GM23338 (cell line): Measurements from ENCODE around the gene IKBKE. TPM values are rescaled to one million over a fixed set of nuclear protein-coding genes. Genes with fewer than 3 reads are reported as not detected.

Source experiments
- ATAC-seq: fragments of 200-7000 bp; cut with Tn5 transposase; 3 replicates; pipeline ENCODE4 v1.9.1; 2020
- DNase-seq: peaks from one replicate; pipeline ENCODE4 v3.0.0-alpha.2; 2015; ENCODE audit warnings: low spot score
- H2AFZ ChIP-seq: fragments of 200-600 bp; sonication (generic); 2 replicates; pipeline ENCODE4 v1.8.0; 2016; ENCODE audit warnings: antibody characterized with exemption, mild to moderate bottlenecking, moderate library complexity
- H3F3A ChIP-seq: fragments of 200-600 bp; sonication (generic); replicated peaks from 2 replicates; pipeline ENCODE4 v1.8.0; 2017; ENCODE audit warnings: antibody characterized with exemption, mixed run types, low read depth
- H3K27ac ChIP-seq: fragments of 200-600 bp; sonication (generic); 2 replicates; pipeline ENCODE4 v1.6.1; 2016; ENCODE audit warnings: low read depth
- H3K27me3 ChIP-seq: fragments of 200-600 bp; sonication (generic); 2 replicates; pipeline ENCODE4 v1.8.0; 2016; ENCODE audit warnings: mild to moderate bottlenecking, mixed run types, moderate library complexity; ENCODE audit not compliant: insufficient read depth
- H3K36me3 ChIP-seq: fragments of 200-600 bp; sonication (generic); 2 replicates; pipeline ENCODE4 v1.8.0; 2016; ENCODE audit warnings: mild to moderate bottlenecking; ENCODE audit not compliant: insufficient read depth
- H3K4me1 ChIP-seq: fragments of 200-600 bp; sonication (generic); 2 replicates; pipeline ENCODE4 v1.8.0; 2016; ENCODE audit warnings: mild to moderate bottlenecking, moderate library complexity; ENCODE audit not compliant: insufficient read depth
- H3K4me2 ChIP-seq: fragments of 200-600 bp; sonication (generic); 2 replicates; pipeline ENCODE4 v1.7.1; 2017; ENCODE audit warnings: mixed run types
- H3K4me3 ChIP-seq: fragments of 200-600 bp; sonication (generic); 2 replicates; pipeline ENCODE4 v1.6.1; 2016; ENCODE audit warnings: mixed run types
- H3K79me2 ChIP-seq: fragments of 200-600 bp; sonication (generic); replicated peaks from 2 replicates; pipeline ENCODE4 v1.8.0; 2017; ENCODE audit warnings: mild to moderate bottlenecking; ENCODE audit not compliant: insufficient read depth
- H3K9me2 ChIP-seq: fragments of 200-600 bp; sonication (generic); 2 replicates; pipeline ENCODE4 v1.8.0; 2017; ENCODE audit not compliant: insufficient read depth
- H4K20me1 ChIP-seq: fragments of 200-600 bp; sonication (generic); replicated peaks from 2 replicates; pipeline ENCODE4 v1.8.0; 2017; ENCODE audit warnings: mild to moderate bottlenecking; ENCODE audit not compliant: insufficient read depth
- H3K27ac Mint-ChIP-seq: 2 replicates; pipeline ENCODE4 v1.8.0; 2020; ENCODE audit warnings: inconsistent platforms, mild to moderate bottlenecking, moderate library complexity, mixed read lengths
- H3K27me3 Mint-ChIP-seq: 3 replicates; pipeline ENCODE4 v1.8.0; 2022; ENCODE audit warnings: low read depth, mild to moderate bottlenecking, moderate library complexity, mixed read lengths, inconsistent platforms; ENCODE audit not compliant: insufficient read depth, poor library complexity
- H3K36me3 Mint-ChIP-seq: 3 replicates; pipeline ENCODE4 v1.8.0; 2021; ENCODE audit warnings: low read depth, mild to moderate bottlenecking, inconsistent platforms, moderate library complexity, mixed read lengths
- H3K4me1 Mint-ChIP-seq: 3 replicates; pipeline ENCODE4 v1.8.0; 2020; ENCODE audit warnings: mild to moderate bottlenecking, inconsistent platforms, mixed read lengths
- H3K4me3 Mint-ChIP-seq: 3 replicates; pipeline ENCODE4 v1.8.0; 2021; ENCODE audit warnings: moderate library complexity, mild to moderate bottlenecking, inconsistent platforms, mixed read lengths
- H3K9me3 Mint-ChIP-seq: 3 replicates; pipeline ENCODE4 v1.8.0; 2020; ENCODE audit warnings: moderate library complexity, mild to moderate bottlenecking, inconsistent platforms, mixed read lengths
- CREB1 ChIP-seq: fragments of 250-450 bp; sonication (Bioruptor Pico); IDR thresholded peaks from 2 replicates; pipeline ENCODE4 v1.5.0; 2020; ENCODE audit warnings: low read depth, mild to moderate bottlenecking, moderate library complexity
- NANOG ChIP-seq: IDR thresholded peaks from 2 replicates; pipeline ENCODE4 v1.6.1; 2016; ENCODE audit warnings: antibody characterized with exemption, borderline replicate concordance
- POLR2AphosphoS5 ChIP-seq: IDR thresholded peaks from 2 replicates; pipeline ENCODE4 v1.6.1; 2016; ENCODE audit warnings: antibody characterized with exemption, low read depth
- STAT1 ChIP-seq: IDR thresholded peaks from one replicate; pipeline ENCODE4 v1.6.1; 2016; ENCODE audit warnings: antibody characterized with exemption; ENCODE audit not compliant: unreplicated experiment
- ZNF114 ChIP-seq: fragments of 250-450 bp; sonication (Bioruptor Pico); IDR thresholded peaks from 2 replicates; pipeline ENCODE4 v1.5.0; 2020; ENCODE audit warnings: mild to moderate bottlenecking, moderate library complexity
- polyA plus RNA-seq: library from polyadenylated mRNA; unstranded; fragments of >200 nt; fragmentation: Nextera tagmentation; extraction: Ambion mirVana; gene quantifications from 2 replicates; pipeline ENCODE4 v1.2.1, GENCODE V29; 2016
- total RNA-seq: library from RNA; depleted of rRNA; stranded (reverse); fragments of >200 nt; shearing (Covaris generic); gene quantifications from 2 replicates; pipeline ENCODE4 v1.2.3, GENCODE V29; 2014
- TF ChIP-seq, protein P1 (sequence below): IDR thresholded peaks from one replicate; pipeline ENCODE4 v1.6.1; 2018; ENCODE audit warnings: antibody characterized with exemption; ENCODE audit not compliant: unreplicated experiment
- TF ChIP-seq, protein P2 (sequence below): IDR thresholded peaks from 2 replicates; pipeline ENCODE4 v1.6.1; 2016; ENCODE audit warnings: antibody characterized with exemption
- TF ChIP-seq, protein P3 (sequence below), 2 experiments: fragments of 200-600 bp in 1 of 2; sonication (generic) in 1 of 2; conservative IDR thresholded peaks; 2 replicates each; pipeline versions ENCODE4 v1.5.1 to v1.6.1; 2016 to 2017; ENCODE audit warnings: antibody characterized with exemption in 2 of 2, low read depth in 2 of 2, mild to moderate bottlenecking in 2 of 2, moderate library complexity in 1 of 2

IKBKE gene
- total and polyA plus RNA-seq, 2 experiments from 2014 or later: 4.8 to 11.1 TPM

DNA sequence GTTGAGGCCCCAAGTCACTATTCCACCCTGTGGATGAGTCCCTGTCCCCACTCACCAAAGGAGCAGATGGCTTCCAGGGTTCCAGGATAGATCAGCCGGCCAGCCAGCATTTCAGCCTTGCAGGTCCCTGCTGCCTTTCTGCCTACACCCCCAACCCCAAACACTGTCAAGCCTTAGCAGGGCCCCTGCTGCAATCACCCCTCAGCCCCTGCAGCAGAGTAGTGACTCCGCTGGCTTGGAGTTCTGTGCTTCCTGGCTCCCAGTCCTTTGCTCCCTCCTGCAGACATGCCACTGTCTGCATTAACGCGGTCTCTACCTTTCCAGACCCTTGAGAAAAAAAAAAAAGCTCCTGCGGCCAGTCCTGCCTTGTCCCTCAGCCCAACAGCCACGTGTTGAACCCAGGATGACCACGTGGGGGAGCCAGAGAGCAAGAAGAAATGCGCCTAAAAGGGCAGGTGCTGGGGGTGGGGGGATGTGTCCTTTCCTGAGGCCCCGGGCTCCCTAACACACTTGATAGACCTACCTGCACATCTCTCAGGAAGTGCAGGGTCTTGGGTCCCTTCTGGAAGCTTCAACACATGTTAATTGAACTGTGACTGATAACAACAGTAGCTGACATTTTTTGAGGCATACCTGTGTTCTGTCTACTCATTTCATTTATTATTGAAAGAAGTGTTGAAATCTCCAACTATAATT is 74.4 kb downstream of the IKBKE start:
- H4K20me1 ChIP-seq: no peaks in the 10 kb centered on the region; the same call in 1 of the 2 replicates
- H3K36me3 ChIP-seq: no peaks in the 10 kb centered on the region
- no peaks in the 10 kb centered on the region for H3K4me1 ChIP-seq
- H3K79me2 ChIP-seq: no peaks in the 10 kb centered on the region
- Mint-ChIP-seq H3K27me3 (peaks cover 5% of the 10 kb centered on the region), H3K9me3 (no peaks in the 10 kb centered on the region; the same call in 2 of the 3 replicates), H3K27ac (no peak overlapping the region), H3K4me1 (peaks cover 7% of the 10 kb centered on the region), H3K4me3 (no peak overlapping the region), H3K36me3 (no peaks in the 10 kb centered on the region)
- H3F3A ChIP-seq: no peaks in the 10 kb centered on the region
- H2AFZ ChIP-seq: no peak overlapping the region
- peak; percentile 94 for DNase-seq
- H3K4me2 ChIP-seq: no peak overlapping the region
- no peaks in the 10 kb centered on the region for H3K9me2 ChIP-seq
- no peak overlapping the region for H3K27ac ChIP-seq
- H3K27me3 ChIP-seq: no peaks in the 10 kb centered on the region
- H3K4me3 ChIP-seq: no peak overlapping the region
- ATAC-seq: peak; percentile 95
- TF ChIP-seq ZNF114 (CRISPR knock-in tag) (no peak), NANOG (no peak), STAT1 (no peak), CREB1 (CRISPR knock-in tag) (peak; percentile 52)
- TF ChIP-seq, protein P1, sequence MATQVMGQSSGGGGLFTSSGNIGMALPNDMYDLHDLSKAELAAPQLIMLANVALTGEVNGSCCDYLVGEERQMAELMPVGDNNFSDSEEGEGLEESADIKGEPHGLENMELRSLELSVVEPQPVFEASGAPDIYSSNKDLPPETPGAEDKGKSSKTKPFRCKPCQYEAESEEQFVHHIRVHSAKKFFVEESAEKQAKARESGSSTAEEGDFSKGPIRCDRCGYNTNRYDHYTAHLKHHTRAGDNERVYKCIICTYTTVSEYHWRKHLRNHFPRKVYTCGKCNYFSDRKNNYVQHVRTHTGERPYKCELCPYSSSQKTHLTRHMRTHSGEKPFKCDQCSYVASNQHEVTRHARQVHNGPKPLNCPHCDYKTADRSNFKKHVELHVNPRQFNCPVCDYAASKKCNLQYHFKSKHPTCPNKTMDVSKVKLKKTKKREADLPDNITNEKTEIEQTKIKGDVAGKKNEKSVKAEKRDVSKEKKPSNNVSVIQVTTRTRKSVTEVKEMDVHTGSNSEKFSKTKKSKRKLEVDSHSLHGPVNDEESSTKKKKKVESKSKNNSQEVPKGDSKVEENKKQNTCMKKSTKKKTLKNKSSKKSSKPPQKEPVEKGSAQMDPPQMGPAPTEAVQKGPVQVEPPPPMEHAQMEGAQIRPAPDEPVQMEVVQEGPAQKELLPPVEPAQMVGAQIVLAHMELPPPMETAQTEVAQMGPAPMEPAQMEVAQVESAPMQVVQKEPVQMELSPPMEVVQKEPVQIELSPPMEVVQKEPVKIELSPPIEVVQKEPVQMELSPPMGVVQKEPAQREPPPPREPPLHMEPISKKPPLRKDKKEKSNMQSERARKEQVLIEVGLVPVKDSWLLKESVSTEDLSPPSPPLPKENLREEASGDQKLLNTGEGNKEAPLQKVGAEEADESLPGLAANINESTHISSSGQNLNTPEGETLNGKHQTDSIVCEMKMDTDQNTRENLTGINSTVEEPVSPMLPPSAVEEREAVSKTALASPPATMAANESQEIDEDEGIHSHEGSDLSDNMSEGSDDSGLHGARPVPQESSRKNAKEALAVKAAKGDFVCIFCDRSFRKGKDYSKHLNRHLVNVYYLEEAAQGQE: no peak
- TF ChIP-seq, protein P2, sequence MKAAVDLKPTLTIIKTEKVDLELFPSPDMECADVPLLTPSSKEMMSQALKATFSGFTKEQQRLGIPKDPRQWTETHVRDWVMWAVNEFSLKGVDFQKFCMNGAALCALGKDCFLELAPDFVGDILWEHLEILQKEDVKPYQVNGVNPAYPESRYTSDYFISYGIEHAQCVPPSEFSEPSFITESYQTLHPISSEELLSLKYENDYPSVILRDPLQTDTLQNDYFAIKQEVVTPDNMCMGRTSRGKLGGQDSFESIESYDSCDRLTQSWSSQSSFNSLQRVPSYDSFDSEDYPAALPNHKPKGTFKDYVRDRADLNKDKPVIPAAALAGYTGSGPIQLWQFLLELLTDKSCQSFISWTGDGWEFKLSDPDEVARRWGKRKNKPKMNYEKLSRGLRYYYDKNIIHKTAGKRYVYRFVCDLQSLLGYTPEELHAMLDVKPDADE: no peak
- TF ChIP-seq, protein P3, sequence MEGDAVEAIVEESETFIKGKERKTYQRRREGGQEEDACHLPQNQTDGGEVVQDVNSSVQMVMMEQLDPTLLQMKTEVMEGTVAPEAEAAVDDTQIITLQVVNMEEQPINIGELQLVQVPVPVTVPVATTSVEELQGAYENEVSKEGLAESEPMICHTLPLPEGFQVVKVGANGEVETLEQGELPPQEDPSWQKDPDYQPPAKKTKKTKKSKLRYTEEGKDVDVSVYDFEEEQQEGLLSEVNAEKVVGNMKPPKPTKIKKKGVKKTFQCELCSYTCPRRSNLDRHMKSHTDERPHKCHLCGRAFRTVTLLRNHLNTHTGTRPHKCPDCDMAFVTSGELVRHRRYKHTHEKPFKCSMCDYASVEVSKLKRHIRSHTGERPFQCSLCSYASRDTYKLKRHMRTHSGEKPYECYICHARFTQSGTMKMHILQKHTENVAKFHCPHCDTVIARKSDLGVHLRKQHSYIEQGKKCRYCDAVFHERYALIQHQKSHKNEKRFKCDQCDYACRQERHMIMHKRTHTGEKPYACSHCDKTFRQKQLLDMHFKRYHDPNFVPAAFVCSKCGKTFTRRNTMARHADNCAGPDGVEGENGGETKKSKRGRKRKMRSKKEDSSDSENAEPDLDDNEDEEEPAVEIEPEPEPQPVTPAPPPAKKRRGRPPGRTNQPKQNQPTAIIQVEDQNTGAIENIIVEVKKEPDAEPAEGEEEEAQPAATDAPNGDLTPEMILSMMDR (conservative IDR thresholded peaks at IDR 0.05; ENCODE audit: low read depth in 2 of 2): peak; percentile 89 to 98

DNA sequence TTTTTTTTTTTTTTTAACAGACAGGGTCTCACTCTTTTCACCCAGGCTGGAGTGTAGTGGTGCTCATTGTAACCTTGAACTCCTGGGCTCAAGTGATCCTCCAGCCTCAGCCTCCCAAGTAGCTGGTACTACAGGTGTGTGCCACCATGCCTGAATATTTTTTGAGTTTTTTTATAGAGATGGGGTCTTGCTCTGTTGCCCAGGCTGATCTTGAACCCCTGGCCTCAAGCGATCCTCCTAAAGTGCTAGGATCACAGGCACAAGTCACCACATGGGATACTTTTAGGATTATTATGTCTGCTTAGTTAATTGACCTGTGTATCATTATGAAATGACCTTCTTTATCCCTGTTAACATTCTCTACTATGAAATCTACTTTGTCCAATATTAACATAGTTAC is 75.1 kb downstream of the IKBKE start:
- Mint-ChIP-seq H3K27ac (no peak overlapping the region), H3K4me1 (peaks cover 4% of the 10 kb centered on the region; the same call in 2 of the 3 replicates), H3K4me3 (no peak overlapping the region), H3K27me3 (peaks cover 5% of the 10 kb centered on the region), H3K9me3 (no peaks in the 10 kb centered on the region; the same call in 2 of the 3 replicates), H3K36me3 (no peaks in the 10 kb centered on the region)
- no peak overlapping the region for H3K4me3 ChIP-seq
- H2AFZ ChIP-seq: no peak overlapping the region
- ATAC-seq: no peak
- no peaks in the 10 kb centered on the region for H3K36me3 ChIP-seq
- no peak overlapping the region for H3K27ac ChIP-seq
- H3K4me1 ChIP-seq: no peaks in the 10 kb centered on the region
- no peaks in the 10 kb centered on the region; the same call in 1 of the 2 replicates for H4K20me1 ChIP-seq
- DNase-seq: no peak
- no peaks in the 10 kb centered on the region for H3K27me3 ChIP-seq
- no peaks in the 10 kb centered on the region for H3K9me2 ChIP-seq
- no peaks in the 10 kb centered on the region for H3K79me2 ChIP-seq
- no peaks in the 10 kb centered on the region for H3F3A ChIP-seq
- no peak overlapping the region for H3K4me2 ChIP-seq
- TF ChIP-seq POLR2AphosphoS5 (no peak), CREB1 (CRISPR knock-in tag) (no peak), ZNF114 (CRISPR knock-in tag) (no peak)
